Esophagus muscularis mucosa (tissue), 4 donors: ENCODE data around the gene VAV1. TPM values are rescaled to one million over a fixed set of nuclear protein-coding genes. Genes with fewer than 3 reads are reported as not detected.
"Not testable (repeated sequence)": the region's sequence is repeated elsewhere in the genome, so short reads cannot be mapped to it uniquely, and the experiment has no call there.

Experiments used
- DNase-seq: peaks from one replicate; pipeline ENCODE4 v3.0.0-alpha.2; 2017; ENCODE audit errors: extremely low spot score
- H3K27ac ChIP-seq, 4 donors: fragments of 200-600 bp; sonication (generic); replicated peaks in 1 of 4; 1 replicate in 3 of 4; 2 replicates in 1 of 4; pipeline ENCODE4 v1.5.1; 2016 to 2019; ENCODE audit warnings: mild to moderate bottlenecking in 1 of 4
- H3K27me3 ChIP-seq, 4 donors: fragments of 200-600 bp; sonication (generic); one replicate each; pipeline versions ENCODE4 v1.5.1 to v1.6.0; 2016 to 2019
- H3K36me3 ChIP-seq, 4 donors: fragments of 200-600 bp; sonication (generic); one replicate each; pipeline ENCODE4 v1.5.1; 2016 to 2019
- H3K4me1 ChIP-seq, 4 donors: fragments of 200-600 bp; sonication (generic); one replicate each; pipeline ENCODE4 v1.5.1; 2016 to 2019
- H3K4me3 ChIP-seq, 4 donors: fragments of 200-600 bp; sonication (generic); 1 replicate in 2 of 4; 2 replicates in 2 of 4; pipeline ENCODE4 v1.5.1; 2016 to 2019; ENCODE audit warnings: mild to moderate bottlenecking in 4 of 4, moderate library complexity in 1 of 4
- H3K9me3 ChIP-seq, 4 donors: fragments of 200-600 bp; sonication (generic); 1 replicate in 3 of 4; 2 replicates in 1 of 4; pipeline ENCODE4 v1.5.1; 2016 to 2019
- CTCF ChIP-seq, 3 experiments: fragments of 200-600 bp in 2 of 3; fragments of 450-650 bp in 1 of 3; sonication (generic) in 2 of 3; IDR thresholded peaks; one replicate each; pipeline ENCODE4 v1.5.1; 2017 to 2019; ENCODE audit warnings: antibody characterized with exemption in 3 of 3, mild to moderate bottlenecking in 2 of 3, moderate library complexity in 1 of 3
- EP300 ChIP-seq: sonication (generic); formaldehyde crosslinking; IDR thresholded peaks from one replicate; pipeline ENCODE4 v1.6.1; 2017; ENCODE audit warnings: antibody characterized with exemption
- POLR2A ChIP-seq: fragments of 450-650 bp; IDR thresholded peaks from one replicate; pipeline ENCODE4 v1.6.1; 2017; ENCODE audit warnings: antibody characterized with exemption, moderate library complexity, mild to moderate bottlenecking, low read depth
- POLR2AphosphoS5 ChIP-seq, 2 donors: sonication (generic); formaldehyde crosslinking; IDR thresholded peaks; one replicate each; pipeline ENCODE4 v1.6.1; 2017; ENCODE audit warnings: antibody characterized with exemption in 2 of 2
- WGBS: methylation state at CpG from one replicate; pipeline ENCODE4 v1.1.5; 2018; 5-methylcytosine and 5-hydroxymethylcytosine counted together
- intact Hi-C: fragments of 100-400 bp; cut with DNase I; formaldehyde crosslinking; loops from one replicate; pipeline ENCODE4 v1.15.1; 2023
- total RNA-seq, 4 donors: library from RNA; depleted of rRNA; stranded (reverse); fragments of >200 nt; gene quantifications; one replicate each; pipeline versions ENCODE4 v1.1.0 to v1.2.1, GENCODE V29; 2016

VAV1 gene
- total RNA-seq, 4 donors from 2014 or later: 2.9 to 8.0 (median 4.1) TPM

GRCh38 chr19:6826281-6826920 lies 53.9 kb downstream of the VAV1 start:
- TF ChIP-seq POLR2AphosphoS5 (IDR thresholded peaks at IDR 0.05) (no peak), POLR2A (no peak), CTCF (IDR thresholded peaks at IDR 0.05) (no peak), EP300 (no peak)
- Histone ChIP-seq H3K4me3 (no peak overlapping the region), H3K27me3 (peaks cover 0 to 64% (median 3%) of the 10 kb centered on the region in 4 donors), H3K4me1 (no peaks in the 10 kb centered on the region), H3K36me3 (no peaks in the 10 kb centered on the region), H3K27ac (no peak overlapping the region), H3K9me3 (peaks cover 0 to under 1% (median 0%) of the 10 kb centered on the region in 4 donors)
- no peak for DNase-seq
- 84% methylated on average over 9 of the region's 15 CpGs for WGBS
- intact Hi-C loops: no loop called here

- no peak for TF ChIP-seq EP300
- H3K4me1 ChIP-seq: no peaks in the 10 kb centered on the region
- H3K9me3 ChIP-seq: no peaks in the 10 kb centered on the region
- H3K36me3 ChIP-seq: no peaks in the 10 kb centered on the region
- DNase-seq: no peak
- H3K4me3 ChIP-seq: no peak overlapping the region
- intact Hi-C loops: no loop called here
- H3K27me3 ChIP-seq: peaks cover 0 to 54% (median 3%) of the 10 kb centered on the region in 4 donors
- no peak overlapping the region for H3K27ac ChIP-seq
- WGBS: 61% methylated on average over 11 of the region's 14 CpGs
Measured at GRCh38 chr19:6828306-6828697, 55.8 kb downstream of the VAV1 start.

GRCh38 chr19:6828698-6829633 lies 56.5 kb downstream of the VAV1 start:
- Histone ChIP-seq H3K27me3 (peaks cover 0 to 54% (median 3%) of the 10 kb centered on the region in 4 donors), H3K4me3 (no peak overlapping the region), H3K4me1 (no peaks in the 10 kb centered on the region), H3K27ac (no peak overlapping the region), H3K36me3 (no peaks in the 10 kb centered on the region), H3K9me3 (no peaks in the 10 kb centered on the region)
- TF ChIP-seq CTCF (IDR thresholded peaks at IDR 0.05): no peak
- no peak for TF ChIP-seq EP300
- no peak for TF ChIP-seq POLR2AphosphoS5 (IDR thresholded peaks at IDR 0.05)
- TF ChIP-seq POLR2A: no peak
- intact Hi-C loops: no loop called here
- no peak for DNase-seq
- WGBS: 68% methylated on average over 18 of the region's 18 CpGs

GRCh38 chr19:6829829-6830228 lies 57.3 kb downstream of the VAV1 start:
- H3K4me3 ChIP-seq, intact Hi-C loops, H3K36me3 ChIP-seq, H3K9me3 ChIP-seq, H3K4me1 ChIP-seq, DNase-seq, H3K27ac ChIP-seq: not testable (repeated sequence)
- peaks cover 0 to 54% (median 3%) of the 10 kb centered on the region in 4 donors for H3K27me3 ChIP-seq
- 88% methylated on average over 15 of the region's 15 CpGs for WGBS

- H3K4me1 ChIP-seq, H3K27ac ChIP-seq, H3K4me3 ChIP-seq, H3K36me3 ChIP-seq, DNase-seq, H3K9me3 ChIP-seq, intact Hi-C loops: not testable (repeated sequence)
- H3K27me3 ChIP-seq: peaks cover 0 to 43% (median 3%) of the 10 kb centered on the region in 4 donors
- 73% methylated on average over 9 of the region's 9 CpGs for WGBS
Measured at GRCh38 chr19:6831084-6831483, 58.6 kb downstream of the VAV1 start.

GRCh38 chr19:6832412-6832811 lies 59.9 kb downstream of the VAV1 start:
- TF ChIP-seq EP300 (no peak), POLR2AphosphoS5 (IDR thresholded peaks at IDR 0.05) (no peak), CTCF (IDR thresholded peaks at IDR 0.05) (no peak), POLR2A (no peak)
- Histone ChIP-seq H3K27ac (no peak overlapping the region), H3K4me3 (no peak overlapping the region), H3K4me1 (no peaks in the 10 kb centered on the region), H3K9me3 (no peaks in the 10 kb centered on the region), H3K27me3 (peaks cover 0 to 36% (median 3%) of the 10 kb centered on the region in 4 donors), H3K36me3 (no peaks in the 10 kb centered on the region)
- DNase-seq: no peak
- WGBS: 67% methylated on average over 1 of the region's 1 CpG
- intact Hi-C loops: no loop called here
